Right kidney (tissue), 1 donor: ENCODE data around the gene IPO9.

Source experiments
- DNase-seq: peaks from one replicate; pipeline ENCODE4 v3.0.0-alpha.2; 2016

The IPO9 gene

DNA sequence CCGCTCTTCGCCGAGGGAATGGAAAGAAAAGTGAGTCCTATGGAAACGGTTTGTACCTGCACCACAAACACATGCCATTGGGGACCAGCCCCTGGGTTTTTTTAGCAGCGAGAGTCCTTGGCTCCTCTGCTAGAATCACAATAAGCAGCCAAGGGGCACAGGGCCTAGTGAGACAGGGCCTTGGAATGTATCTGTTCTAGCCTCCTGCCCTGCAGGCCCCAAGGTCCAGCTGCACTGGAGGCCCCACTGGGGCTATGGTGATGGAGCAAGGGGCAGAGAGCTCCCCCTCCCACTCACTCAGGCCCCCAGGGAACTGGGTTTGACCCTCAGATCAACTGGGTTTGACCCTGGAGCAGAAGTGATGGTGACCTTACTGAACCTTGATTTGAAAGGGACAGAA lies 74.2 kb downstream of the IPO9 start:
- no peak for DNase-seq

DNA sequence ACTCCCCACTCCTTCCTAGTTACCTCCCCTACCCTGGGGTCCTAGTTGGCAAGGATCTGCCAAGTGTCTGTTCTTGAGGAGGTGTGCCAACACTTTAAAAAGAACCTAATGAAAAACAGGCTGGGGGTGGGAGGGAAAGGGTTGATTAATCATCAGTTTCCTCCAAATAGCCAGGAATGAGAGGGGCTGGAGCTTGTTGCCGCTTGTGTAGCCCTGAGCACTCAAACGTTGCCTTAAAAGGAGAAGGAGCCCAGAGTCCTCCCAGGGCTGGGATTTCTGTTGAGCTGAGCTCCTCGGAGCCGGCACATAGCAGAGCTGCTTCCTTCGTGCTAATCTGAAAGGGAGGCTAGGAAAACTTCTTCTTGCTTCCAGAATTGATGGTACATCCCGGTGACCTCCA lies 75.6 kb downstream of the IPO9 start:
- no peak for DNase-seq

DNA sequence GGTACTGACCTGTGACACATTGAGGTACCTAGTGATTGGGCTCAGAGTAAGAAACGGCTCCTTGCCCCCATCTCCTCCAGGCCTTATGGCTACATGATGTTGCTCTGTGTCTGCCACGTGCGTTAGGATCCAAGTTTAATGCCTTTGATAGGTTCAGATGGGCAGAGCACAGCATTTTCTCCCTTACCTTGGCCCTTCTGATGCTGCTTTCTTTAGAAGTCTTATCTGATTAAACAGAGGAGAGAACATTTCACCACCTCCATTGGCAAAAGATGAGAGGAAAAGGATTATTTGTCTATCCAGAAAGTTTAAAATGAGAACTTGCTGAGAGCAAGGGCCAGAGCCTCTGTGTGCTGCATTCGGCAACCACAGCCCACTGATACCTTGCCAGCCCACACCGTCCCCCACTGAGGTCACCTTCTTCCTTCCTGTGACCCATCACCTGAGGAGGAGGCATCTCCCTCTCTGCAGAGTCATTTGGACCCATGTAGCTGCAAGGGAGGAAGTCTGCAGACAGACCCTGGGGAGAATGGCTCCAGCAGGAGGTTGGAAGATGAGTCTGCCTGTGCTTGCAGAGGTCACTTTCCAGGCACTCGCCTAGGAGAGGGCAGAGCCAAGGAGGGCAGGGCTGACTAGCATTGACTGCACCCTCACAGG lies 76.4 kb downstream of the IPO9 start:
- DNase-seq: no peak

DNA sequence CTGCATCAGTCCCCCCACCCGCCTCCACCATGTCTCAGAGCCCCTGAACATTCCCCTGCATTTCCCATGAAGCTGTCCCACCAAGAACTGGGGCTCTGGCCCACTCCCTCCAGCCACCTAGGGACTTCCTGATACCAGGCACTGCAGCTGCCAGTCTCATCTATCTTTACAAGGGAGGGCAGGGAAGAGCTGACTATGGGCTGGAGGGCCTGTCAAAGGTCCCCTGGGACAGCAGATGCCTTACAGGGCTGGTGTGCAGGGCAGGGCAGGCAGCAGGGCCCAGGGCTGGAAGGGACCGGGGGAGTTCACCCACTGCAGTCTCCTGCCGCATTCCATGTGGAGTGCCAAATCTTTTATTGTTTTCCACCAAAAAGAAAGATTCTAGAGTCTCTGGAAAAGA lies 77.4 kb downstream of the IPO9 start:
- no peak for DNase-seq

DNA sequence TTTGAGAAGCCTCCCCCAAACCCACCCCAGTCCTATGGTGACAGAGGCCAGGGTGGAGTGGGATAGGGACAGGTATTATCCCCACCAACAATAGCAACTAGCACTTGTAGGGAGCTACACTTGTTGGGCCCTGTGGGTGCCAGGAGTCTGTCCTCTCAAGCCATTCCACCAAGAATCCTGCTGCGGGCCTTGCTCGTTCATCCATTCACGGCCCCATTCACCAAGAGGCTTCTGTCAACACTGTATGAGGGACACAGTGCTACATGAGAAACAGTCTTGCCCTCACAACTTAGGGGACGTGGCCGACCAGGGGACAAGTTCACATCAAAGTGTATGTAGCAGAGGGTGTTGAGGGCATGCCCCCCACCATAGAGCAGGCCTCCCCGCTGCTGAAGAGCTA lies 78.7 kb downstream of the IPO9 start:
- DNase-seq: no peak

DNA sequence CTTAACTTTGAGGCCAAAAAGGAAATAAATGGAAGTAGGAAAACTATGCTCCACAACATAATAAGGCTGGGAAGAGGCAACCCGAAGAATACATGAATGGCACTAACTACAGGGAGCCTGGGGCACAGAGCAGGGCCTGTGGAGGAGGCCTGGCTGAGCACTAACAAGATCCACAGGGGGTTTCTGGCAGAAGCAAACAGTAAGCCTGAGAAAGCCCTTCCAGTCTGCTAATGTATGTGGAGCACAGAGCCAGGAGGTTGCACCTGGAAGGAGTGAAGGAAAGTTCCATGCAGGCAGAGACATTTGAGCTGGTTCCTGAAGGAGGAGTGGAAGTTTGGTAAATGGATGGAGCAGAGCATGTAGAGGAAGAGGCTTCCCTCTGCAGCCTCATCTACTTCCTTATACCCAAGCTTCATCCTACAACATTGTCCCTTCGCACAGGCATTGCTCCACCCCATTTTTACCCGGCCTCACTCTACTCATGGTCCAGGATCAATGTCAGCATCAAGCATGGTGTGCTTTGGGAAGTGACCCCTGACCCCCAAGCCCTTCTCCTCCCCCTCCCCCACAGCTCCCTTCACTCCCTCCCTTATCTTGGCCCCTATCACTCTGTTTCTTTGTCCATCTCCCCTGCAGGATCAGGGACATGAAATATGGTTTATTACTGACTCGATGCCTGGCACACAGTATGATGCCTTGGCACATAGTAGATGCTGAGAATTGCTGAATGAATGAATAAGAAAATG lies 83.0 kb downstream of the IPO9 start:
- no peak for DNase-seq

DNA sequence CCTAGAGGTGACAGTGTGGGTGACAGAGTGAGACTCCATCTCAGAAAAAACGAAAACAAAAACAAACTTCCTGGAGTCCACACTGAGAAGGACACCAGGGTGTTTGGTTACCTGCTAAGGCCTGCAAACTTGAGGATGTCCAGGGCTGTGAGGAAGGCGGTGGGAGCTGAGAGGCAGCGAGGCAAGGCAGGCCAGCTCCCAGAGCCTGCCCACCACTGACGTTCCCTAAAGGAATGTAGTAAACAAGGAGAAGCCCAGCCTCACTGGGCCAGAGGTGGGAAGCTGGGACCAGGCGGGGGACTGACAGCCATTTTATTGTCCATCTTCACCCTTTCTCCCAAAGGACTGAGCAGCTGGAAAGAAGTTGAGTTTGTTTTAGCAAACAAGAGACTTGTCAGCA lies 83.9 kb downstream of the IPO9 start:
- no peak for DNase-seq

DNA sequence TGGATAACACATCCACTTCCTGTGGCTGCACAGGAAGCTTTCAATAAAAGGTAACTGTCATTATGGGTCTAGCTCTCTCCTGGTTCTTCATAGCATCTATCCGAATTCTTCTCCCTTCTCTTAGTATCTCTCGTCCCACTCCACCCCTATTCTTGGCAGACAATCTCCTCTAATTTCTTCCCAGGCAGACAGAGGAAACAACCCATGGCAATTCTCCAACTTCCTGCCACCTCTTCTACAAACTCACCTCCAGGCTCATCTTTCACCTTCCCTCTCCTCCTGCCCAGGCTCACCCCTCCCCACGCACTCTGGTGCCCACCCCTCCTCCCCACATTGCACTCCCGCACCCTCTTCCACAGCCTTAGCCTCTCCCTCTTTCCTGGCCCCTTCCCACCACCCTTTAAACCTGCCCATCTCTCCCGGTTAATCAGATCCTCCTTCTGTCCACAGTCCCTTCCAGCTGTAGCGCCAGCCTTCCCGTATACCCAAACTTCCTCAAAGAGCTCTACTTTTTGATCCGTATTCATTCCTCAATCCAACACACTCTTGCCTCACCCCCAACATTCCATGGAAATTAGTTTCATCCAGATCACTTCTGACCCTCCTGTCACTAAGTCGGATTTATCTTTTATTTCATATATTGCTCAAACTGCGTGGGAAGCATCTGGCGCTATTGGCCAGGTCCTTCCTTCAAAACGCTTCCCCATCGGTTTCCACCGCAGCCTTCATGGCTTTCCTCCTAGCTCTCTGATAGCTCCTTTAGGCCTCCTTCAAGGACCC lies 85.7 kb downstream of the IPO9 start:
- DNase-seq: no peak

DNA sequence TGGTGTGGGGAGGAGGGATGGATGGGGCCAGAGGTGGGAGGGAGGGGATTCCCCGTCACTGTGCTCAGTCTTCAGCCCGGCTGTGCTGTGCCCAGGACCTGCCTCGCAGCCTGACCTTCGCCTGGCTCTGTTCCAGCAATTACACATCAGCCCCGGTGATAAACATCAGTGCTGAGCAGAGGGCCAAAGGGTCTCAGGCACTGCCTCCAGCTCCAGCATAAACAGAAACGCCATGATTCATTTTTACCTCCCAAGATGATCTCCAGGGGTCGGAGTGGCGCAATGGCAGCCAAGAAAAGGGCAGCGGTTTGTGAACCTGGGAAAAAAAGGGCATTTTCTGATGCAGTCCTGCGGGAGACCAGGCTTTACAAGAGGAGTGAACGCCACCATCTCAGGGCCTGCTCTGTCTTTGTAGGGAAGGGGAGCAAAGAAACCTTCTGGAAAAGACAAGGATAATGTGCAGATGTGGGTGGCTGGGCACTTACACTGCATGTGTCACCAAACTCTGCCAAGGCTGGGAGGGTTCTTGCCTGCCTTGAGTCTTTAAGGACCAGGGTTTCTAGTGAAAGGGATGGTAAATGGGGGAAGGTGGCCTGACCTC lies 87.8 kb downstream of the IPO9 start:
- peak; percentile 54 for DNase-seq

DNA sequence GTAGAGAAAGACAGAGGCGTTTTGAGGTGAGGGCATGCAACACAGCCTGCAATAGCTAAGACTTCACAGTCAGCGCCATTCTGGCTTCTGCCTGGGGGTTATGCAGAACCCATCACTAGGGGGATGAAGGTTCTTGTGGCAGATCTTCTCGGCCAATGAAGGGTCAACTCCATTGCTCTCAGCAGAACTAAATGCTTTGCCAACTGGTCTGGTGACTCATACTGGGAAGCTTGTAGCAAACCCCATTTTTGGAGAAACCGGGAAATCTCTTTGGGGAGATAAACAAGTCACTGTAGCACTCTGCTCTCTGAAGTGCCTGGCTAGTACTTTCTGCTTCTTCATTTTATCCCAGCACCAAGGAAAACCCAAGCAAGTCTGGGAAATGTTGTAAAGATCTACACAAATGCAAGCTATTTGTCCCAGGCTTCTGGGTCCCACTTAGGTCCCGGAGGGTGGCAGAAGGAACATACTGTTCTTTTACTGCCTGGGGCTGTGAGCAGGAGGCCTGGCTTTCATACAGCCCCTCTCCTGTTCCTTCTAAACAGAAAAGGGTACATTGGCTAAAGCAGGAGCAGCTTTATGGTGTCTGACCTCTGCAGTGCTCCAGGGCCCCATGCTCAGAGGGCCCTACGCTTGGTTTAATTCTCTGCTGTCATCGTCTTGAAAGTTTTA lies 88.5 kb downstream of the IPO9 start:
- DNase-seq: no peak

DNA sequence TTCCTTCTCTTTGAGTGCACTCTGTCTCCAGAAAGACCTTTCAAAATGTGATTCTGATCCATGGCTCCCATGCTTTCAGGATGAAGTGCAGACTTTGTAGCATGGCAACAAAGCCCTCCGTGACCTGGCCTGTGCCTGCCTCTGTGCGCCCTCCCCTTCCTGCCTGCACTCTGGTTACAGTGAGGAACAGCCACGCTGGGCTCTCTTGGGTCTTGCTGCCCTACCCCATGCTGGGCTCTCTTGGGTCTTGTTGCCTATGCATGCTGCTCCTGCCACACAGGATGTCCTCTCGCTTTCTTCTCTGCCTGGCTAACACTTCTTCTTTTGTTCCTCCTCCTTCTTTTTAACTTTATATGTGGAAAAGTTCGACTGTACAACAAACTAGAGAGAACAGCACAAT lies 89.4 kb downstream of the IPO9 start:
- DNase-seq: no peak

DNA sequence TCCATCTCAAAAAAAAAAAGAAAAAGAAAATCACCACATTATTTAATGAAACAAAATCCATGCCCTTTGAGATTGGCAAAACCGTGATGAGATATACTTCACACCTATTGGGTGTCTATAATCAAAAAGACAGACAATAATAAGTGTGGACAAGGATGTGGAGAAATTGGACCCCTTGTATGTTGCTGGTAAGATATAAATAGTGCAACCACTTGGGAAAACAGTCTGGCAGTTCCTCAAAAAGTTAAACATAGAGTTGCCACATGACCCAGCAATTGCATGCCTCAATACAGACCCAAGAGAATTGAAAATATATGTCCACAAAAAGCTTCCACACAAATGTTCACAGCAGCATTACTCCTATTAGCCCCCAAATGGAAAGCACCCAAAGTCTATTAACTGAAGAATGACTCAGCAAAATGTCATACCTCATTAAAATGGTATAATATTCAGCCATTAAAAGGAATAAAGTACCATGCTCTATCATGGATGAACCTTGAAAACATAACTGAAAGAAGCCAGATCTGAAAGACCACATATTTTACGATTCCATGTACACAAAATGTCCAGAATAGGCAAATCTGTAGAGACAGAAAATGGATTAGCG lies 93.1 kb downstream of the IPO9 start:
- no peak for DNase-seq

DNA sequence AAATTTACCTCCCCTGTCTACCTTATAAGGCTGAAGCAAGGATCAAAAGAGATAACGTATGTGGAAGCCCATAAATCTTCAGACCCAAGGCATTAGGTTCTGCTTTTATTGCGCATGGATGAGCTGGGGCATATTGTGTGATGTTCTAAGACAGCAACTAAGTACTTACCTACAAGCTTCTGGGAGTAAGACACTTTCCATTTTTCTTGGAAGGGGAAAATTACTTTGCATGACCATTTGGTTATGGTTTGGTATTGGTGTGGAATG lies 96.3 kb downstream of the IPO9 start:
- no peak for DNase-seq

DNA sequence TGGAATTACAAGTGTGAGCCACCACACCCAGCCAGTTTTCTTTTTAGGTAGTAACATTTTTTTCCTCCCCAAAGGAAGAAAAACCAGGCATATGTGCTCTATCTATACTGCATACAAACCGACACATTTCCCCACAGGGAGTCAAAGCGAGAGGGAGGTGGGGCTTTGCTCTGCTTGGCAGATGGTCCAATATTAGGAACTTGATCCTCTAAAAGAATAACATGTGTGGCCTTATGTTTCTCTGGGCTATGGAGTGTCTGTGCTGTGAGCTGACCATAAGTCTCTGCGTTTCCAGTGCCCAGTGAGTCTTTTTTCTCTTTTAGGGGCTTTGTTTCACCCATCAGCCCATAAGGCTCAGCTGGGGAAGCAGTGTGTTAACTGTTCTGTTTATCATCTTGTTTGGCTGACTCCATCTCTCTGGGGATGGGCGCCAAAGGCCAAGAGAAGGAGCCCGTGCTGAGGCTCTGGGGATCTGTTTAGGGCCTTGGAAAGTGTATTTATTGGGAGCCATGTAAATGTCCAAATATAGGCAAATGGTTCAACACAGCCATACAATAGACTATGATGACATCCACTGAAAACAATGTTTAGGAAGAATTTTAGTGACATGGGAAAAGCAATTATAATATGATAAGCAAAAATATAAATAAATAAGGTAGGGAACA lies 97.2 kb downstream of the IPO9 start:
- DNase-seq: no peak

DNA sequence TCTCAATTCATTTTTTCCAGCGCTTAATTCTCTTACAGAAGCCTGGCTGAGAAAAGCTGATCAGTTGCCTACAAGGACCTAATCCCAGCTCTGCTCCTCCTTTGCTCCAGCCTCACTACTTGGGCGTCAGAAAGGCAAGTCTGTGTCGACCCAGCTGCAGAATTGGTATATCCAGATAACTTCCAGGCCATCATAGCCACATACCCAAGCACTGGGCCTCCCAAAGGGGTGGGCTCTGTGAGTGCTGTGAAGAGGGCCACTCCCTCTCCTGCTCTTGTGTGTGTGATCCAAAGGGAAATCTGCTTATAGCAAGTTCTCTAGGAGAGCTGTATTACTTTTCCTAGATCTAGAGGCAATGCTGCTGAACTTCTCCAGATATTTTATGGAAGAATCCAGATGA lies 99.3 kb downstream of the IPO9 start:
- no peak for DNase-seq

DNA sequence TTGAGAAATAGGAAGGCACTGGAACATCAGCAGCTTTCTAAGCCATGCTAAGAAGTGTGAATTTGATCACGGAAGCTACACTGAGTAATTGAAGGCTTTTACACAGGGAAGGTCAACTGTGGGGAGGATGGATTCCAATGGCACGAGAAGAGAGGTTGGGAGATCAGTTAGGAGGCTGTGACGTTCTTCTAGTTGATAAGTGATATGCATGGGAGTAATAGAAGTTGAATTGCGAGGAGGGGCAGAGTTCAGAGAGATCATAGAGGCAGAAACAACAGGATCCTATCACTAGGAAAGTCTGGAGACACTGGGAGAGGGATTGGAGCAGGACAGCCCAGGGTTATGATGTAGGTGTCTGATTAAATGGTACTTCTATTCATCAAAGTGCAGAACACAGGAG lies 101.2 kb downstream of the IPO9 start:
- DNase-seq: no peak

DNA sequence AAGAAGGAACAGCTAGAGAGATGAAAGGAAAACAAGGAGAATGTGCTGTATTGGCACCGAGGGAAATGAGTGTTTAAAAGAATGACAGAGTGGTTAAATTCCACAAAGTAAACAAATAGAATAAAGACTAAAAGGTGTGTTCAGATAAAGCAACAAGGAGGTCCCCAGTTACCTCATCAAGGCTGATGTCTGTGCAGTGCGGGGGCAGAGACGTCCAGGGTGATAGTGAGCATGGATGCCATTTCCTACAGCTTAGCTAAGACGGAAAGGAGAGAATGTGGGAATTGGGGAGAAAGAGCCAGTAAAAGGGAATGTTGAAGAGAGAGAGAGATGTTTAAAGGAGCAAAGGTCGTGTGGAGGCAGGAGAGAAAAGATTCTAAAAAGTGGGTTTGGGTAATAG lies 101.8 kb downstream of the IPO9 start:
- DNase-seq: no peak
